Measurements from ENCODE around the gene RPS26.

RPS26 gene

DNA sequence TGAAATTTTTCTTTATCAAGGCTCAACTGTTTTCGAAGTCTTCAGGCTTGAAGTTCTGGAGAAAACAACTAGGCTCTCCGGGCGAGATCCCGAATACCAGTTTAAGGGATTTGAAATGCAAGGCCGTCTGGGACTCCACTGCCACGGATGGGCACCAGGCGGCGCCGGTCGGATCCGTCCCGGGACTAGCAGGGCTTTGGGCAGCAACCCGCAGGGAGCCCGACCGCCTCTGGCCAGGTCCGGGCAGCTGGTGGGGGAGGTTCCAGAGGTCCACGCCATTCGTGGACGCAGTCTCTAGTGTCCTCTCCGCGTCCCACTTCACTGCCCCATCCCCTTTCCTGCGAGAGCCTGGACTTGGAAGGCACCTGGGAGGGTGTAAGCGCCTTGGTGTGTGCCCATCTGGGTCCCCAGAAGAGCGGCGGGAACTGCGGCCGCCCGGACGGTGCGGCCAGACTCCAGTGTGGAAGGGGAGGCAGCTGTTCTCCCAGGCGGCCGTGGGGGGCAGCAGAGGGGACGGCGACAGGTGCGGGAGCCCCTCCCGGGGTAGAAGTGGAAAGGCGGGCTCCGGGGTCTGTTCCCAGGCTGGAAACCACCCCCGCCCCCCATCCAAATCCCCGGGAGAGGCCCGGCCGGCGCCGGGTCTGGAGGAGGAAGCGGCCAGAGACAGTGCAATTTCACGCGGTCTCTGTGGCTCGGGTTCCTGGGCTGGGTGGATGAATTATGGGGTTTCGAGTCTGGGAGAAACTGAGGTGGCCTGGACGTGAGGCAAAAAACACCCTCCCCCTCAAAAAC, 37.4 kb downstream of the RPS26 start:
- DNase-seq, result peak in 5 of 6 experiments; percentile 9 to 44 (median 36)

DNA sequence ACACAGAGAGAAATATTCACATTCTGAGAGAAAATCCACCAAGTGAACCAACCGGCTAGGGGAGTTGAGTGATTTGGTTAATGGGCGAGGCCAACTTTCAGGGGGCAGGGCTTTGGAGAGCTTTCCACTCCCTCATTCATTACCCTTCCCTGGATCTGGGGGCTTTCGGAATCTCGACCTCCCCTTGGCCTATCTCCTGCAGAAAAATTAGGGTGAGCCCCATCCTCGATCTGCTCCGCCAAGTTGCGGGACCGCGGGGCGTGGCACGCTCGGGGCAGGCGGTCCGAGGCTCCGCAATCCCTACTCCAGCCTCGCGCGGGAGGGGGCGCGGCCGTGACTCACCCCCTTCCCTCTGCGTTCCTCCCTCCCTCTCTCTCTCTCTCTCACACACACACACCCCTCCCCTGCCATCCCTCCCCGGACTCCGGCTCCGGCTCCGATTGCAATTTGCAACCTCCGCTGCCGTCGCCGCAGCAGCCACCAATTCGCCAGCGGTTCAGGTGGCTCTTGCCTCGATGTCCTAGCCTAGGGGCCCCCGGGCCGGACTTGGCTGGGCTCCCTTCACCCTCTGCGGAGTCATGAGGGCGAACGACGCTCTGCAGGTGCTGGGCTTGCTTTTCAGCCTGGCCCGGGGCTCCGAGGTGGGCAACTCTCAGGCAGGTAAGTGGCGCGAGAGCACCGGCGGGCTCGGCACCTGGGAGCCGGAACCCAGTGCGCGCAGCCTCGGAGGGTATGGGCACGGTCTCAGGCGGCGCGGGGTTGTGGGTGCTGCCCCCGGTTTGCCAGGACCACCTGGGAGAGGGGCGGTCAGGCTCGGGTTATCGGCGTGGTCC, 38.2 kb downstream of the RPS26 start, which contains the start of gene ERBB3:
Gene ERBB3 (plus strand): TSS at position 443 of the 833 bp plus-strand sequence. CDS start 136 bp downstream, at position 579.
- peak in 5 of 6 experiments; percentile 24 to 55 (median 48) for DNase-seq

DNA sequence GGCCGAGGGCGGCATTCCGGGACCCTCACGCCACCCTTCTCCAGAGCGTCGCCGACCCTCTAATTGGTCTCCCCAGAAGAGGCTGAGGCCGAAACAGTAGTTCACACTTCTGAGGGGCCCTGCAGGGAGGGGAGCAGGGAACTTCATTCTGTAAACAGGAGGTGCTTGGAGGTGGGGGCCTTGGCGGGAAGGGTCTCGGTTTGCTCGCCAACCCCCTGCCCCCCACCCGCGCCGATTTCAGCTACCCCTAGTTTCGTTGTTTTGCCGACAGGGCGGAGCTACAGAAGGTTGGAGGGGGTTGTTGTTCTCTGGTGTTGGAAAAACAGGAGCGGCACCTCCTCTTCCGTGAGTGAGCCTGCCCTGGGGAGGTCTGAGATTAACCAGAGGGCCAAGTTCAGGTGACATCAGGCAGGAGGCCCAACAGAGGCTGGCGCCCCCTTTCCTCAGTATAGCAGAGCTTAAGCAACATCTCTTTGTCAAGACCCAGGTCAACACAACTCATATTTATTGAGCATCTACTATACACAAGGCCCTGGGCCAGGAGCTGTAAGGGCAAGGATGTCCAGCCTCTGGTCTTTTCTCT, 38.9 kb downstream of the RPS26 start:
- DNase-seq, result no peak

DNA sequence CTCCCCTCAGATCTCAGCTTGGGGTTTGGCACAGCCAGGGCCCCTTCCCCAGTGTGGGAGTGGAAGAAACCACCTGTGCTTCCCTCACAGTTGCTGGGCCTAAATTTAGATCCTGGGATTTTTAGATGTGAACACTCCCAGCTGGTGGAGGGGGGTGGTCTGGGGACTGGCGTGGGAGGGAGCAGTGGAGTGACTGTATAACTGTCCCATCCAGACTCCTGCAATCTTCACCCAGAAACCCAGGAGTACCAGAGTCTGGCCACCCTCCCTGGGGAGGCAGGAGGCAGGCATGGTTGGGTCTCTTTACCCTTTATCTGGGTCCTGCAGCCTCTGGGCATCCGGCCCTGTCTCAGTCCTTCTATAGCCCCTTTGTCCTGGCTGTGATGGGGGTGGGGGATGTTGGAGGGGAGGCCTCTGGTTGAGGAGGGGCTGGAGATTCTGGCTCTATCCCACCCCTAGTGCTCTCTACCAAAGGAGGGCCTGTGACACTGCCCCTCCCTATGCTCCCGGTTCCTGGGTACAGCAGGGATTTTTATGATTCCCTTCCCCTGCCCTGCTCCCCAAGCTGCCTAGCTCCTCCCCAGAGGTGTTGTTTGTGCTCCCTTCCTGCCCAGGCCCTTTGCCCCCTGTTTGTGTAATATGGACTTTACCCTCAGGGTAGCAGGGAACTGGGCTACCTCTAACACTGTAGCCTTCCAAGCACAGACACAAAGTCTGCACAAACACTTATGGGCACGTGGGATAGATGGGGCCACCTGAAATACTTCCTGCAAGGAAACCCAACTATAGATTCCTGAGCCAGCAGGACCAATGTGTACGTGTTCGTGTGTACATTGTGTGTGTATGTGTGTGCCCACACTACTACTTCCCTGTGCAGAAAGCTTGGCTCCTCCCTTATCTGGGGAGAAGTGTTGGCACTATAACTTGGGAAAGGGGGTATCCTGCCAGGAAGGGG, 40.0 kb downstream of the RPS26 start:
- no peak for DNase-seq

DNA sequence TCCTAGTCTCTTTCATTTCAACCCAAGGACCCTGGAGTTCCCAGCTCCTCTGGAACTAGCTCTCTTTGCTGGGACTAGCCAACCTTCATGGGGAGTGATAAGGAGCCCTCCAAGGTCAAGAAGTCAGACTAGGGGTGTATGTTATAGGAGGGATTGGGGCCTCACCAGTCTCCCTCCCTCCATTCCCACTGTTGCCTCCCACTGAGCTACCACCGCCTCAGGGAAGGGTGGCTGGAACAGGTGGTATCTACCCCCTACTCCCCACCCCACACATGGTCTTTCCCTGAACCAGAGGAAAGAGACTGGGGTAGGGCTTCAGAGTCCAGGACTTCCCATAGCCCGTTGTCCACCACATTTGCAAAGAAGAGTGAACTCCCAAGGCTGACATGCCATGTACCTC, 40.7 kb downstream of the RPS26 start:
- DNase-seq, result no peak

DNA sequence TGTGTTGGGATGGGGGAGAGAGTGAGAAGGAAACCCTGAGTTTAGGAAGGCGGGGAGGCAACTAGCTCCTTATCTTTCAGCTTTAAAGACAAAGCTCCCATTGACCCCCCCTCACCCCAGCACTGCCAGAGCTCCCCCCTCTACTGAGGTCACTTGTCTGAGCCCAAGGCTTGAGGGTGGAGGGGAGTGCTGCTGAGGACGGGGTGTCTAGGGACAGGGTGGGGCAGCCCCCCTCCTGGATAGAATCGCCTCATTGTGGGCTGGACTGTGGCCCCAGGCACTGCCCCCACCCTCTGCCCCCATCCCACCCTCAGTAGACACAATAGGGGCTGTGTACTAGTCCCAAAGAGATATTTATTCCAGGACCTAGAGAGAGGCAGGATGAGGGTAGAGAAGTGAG, 41.2 kb downstream of the RPS26 start:
- no peak for DNase-seq

DNA sequence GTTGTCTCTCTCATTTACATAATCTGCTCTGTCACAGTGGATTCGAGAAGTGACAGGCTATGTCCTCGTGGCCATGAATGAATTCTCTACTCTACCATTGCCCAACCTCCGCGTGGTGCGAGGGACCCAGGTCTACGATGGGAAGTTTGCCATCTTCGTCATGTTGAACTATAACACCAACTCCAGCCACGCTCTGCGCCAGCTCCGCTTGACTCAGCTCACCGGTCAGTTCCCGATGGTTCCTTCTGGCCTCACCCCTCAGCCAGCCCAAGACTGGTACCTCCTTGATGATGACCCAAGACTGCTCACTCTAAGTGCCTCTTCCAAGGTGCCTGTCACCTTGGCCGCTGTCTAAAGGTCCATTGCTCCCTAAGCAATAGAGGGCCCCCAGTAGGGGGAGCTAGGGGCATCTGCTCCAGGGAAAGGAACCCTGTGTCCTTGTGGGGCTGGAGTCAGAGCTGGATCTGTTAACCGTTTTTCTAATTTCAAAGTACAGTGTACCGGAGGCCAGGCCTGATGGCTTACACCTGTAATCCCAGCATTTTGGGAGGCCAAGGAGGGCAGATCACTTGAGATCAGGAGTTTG, 43.3 kb downstream of the RPS26 start:
- DNase-seq, result no peak

DNA sequence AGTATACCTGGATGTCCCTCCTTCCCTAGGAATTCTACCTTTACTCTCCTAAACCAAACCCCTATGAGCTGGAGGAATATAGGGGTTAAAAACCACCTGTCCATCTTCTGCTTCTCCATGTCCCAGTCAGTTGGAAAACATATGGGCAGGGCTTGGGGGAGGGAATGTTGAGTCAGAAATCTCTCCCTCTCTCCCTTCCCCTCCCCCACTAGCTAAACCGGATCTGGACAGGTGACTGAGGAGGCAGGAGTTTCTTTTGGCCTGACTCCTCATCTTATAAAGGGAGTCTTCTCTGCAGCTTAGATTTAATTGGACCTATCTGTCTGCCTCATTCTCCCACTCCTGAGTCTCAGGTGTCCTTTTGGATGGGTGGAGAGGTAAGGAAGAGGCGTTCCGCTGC, 44.4 kb downstream of the RPS26 start:
- DNase-seq, result no peak

DNA sequence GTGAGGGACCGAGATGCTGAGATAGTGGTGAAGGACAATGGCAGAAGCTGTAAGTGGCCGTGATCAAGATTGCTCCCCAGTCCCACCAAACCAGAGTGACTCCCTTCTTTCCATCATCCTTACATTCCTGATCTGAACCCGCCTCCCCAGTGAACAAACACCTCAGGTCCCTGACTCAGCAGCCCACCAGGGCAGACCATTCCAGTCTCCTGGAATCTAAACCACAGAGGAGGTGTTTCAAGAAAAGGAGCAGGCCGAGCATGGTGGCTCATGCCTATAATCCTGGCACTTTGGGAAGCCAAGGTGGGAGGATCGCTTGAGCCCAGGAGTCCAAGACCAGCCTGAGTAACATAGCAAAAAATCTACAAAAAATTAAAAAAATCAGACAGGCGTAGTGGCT, 44.9 kb downstream of the RPS26 start:
- DNase-seq, result no peak

DNA sequence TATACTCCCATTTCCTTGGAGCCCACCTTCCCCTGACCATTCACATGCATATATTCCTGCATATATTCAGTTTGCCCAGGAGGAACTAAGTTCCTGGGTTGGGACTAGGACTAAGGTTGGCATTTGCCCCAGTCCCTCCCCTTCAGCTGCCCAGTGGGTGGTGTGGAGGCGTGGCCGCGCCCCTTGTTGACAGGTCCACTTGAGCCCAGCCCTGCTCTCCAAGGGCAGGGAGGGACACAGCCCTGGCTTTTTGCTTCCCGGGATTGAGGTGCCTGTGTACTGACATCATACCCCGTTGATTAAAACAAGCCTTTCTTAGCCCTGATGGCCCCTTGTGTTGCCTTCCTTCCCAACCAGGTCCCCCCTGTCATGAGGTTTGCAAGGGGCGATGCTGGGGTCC, 45.5 kb downstream of the RPS26 start:
- DNase-seq, result no peak

Data from stimulated activated naive CD4-positive, alpha-beta T cell (primary cell).